AG08395 (cell line): ENCODE measurements around the gene EP400.
"Not testable (repeated sequence)": the region's sequence is repeated elsewhere in the genome, so short reads cannot be mapped to it uniquely, and the experiment has no call there.

Source experiments
- DNase-seq: peaks from one replicate; pipeline ENCODE4 v3.0.0; 2012; ENCODE audit warnings: mixed read lengths, low spot score

EP400 gene

GRCh38 chr12:132089407-132089910 lies 139.7 kb downstream of the EP400 start:
- no peak for DNase-seq

- no peak for DNase-seq
Measured at GRCh38 chr12:132094269-132094891, 144.6 kb downstream of the EP400 start.

- no peak for DNase-seq
Measured at GRCh38 chr12:132095520-132096409, 146.0 kb downstream of the EP400 start.

DNA sequence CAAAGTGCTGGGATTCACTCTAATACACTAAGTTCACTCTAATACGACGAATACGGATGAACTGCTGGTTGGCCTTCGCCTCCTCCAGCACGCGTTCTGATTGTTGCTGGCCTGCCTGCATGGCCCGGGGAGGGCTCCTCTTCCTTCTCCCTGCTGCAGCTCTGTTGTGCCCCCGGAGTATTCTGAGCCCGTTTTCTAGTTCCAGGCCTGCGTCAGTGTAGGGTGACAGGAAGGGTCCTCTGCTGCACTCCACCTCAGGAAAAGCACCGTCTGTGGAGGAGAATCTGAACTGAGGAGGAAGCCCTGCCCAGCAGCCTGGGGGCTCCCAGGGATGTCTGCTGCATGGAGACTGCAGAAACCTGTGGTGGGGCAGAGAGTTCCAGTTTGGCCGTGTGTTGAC lies 150.0 kb downstream of the EP400 start:
- DNase-seq = no peak

DNA sequence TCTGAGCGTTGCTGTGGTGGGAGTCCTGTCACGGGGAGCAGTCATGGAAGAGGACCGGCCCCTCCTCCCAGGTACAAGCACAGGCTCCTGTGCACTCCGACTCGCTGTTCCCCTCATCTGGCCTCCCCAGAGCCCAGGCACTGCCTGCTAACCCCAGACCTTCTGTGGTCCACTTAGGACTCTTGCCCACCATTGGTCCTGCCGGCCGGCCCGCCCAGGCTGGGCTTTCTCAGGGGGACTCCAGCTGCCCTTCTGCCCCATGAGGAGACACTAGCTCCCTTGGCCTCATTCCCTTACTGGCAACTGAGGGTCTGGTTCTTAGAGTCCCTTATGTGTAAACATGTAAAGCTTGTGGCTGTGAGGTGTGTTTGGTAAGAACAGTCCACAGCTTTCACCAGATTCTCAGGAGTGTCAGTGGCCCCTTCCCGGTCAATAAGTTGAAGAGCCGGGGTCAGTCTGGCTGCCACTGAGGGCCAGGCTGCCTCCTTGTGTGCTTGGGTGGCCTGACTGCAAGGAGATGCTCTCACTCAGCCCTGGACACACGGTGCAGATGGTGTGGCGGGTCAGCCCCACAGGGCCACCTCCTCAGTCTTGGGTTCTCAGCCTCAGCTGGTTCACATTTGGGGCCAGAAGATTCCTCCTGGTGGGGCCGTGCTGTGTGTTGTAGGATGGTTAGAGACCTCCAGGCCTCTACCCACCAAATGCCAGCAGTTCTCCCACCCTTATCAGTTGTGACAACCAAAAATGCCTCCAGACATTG lies 150.7 kb downstream of the EP400 start:
- no peak for DNase-seq

DNA sequence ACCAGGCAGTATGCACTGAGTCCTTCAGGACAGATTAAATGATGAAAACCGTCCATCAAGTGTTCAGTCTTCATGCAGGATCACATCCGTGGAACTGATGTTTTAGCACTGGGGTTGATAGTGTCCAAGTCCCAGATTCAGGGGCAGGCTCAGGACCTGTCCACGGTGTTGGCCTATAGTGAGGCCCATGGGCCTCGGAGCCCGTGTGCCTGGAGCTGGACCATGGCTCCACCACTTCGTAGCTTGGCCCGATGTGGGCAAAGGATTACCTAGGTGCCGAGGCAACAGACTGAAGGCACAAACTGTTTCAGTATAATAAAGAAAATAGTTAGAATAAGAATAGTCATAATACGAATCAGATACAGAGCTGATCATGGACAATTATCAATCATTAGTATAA lies 152.6 kb downstream of the EP400 start:
- DNase-seq = no peak

DNA sequence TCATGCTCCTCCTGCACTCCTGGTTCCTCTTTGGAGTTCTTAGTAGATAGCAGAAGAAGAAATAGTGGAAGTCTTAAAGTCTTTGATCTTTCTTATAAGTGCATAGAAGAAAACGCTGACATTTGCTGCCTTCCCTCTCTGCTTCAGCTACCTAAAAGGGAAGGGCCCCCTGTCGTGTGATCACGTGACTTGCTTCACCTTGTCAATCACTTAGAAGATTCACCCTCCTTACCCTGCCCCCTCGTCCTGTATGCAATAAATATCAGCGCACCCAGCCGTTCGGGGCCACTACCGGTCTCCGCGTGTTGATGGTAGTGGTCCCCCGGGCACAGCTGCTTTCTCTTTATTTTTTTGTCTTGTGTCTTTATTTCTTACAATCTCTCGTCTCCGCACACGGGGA lies 153.3 kb downstream of the EP400 start:
- DNase-seq = not testable (repeated sequence)

- no peak for DNase-seq
Measured at GRCh38 chr12:132103542-132104308, 154.0 kb downstream of the EP400 start.

DNA sequence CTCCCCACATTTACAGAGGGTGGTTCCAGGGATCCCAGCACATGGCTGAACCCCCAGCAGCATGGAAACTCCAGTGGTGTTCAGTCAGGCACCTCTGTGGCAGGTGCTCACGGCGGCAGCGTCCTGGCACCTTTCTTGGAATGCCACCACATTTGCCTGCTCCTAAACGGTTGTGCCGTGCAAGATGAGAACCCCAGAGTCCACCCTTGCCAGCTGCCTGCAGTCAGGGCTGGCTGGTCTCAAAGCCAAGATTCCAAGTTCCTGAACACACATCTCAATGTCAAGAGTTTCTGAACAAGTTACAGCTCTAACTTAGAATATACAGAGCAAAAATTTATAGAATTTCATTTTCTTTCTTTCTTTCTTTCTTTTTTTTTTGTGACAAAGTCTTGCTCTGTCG lies 155.7 kb downstream of the EP400 start:
- no peak for DNase-seq

DNA sequence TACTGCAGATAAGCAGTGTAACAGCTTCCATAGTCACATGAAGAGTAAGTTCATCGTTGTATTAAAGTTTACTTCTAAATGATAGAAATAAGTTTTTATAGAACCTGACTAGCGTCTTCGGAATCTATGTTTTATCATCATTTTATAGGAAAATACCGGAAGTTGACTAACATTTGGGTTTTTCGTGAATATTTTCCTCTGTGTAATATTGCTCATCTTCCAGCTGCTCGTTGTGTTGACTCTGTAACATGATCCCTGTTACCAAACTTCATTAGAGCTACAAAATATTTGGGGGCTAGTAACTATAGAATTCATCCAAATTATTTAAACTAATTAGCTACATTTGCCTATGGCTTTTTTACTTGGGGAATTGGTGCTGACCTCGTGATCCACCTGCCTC lies 157.2 kb downstream of the EP400 start:
- no peak for DNase-seq

DNA sequence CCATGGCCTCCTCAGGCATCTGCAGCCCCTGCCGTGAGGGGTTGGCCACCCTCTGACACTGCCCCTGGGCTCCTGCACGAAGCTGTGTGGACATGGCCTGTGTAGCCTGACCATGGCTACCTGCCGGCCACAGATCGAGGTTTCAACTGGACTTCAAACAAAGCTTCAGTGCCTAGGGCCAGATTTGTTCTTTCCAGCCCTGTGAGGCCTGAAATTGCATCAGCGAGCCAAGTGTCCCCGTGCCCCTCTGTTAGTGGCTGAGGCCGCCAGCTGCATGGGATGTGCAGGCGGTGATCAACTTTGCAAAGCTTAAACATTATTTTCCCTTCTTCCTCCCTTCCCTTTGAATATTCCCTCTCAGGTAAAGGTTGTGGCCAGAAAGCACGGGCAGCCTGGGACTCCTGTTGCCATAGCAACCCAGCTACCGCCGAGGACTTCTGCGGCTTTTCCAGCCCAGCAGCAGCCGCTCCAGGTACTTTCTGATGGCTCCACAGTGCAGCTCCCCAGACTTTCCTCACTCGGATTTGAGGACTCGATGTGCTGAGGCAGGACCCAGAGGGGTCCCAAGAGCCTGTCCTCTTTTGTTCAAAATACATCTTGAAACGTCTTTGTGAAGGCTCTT lies 158.6 kb downstream of the EP400 start:
- DNase-seq = no peak

GRCh38 chr12:132109741-132110140 lies 160.0 kb downstream of the EP400 start:
- DNase-seq = no peak

- DNase-seq = no peak
Measured at GRCh38 chr12:132110677-132111076, 160.9 kb downstream of the EP400 start.

- DNase-seq = no peak
Measured at GRCh38 chr12:132111654-132112304, 162.0 kb downstream of the EP400 start.

DNA sequence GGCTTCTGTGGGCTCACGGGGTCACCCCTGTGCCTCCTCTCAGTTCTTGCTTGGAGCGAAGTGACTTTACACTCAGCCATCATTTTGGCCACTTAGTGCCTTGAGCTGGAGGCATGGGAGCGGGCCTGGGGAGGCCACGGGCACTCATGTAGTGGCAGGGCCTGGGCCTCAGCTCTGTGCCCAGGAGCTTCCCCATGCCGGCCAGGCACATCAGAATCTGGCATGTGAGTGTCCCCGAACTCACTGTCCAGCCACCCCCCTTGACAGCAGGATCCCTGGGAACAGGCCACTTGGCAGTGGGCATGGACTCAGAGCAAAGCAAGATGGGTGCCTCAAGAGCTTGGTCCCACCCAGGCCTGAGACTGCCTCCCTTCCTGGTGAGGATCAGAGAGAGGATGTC lies 164.9 kb downstream of the EP400 start:
- no peak for DNase-seq

DNA sequence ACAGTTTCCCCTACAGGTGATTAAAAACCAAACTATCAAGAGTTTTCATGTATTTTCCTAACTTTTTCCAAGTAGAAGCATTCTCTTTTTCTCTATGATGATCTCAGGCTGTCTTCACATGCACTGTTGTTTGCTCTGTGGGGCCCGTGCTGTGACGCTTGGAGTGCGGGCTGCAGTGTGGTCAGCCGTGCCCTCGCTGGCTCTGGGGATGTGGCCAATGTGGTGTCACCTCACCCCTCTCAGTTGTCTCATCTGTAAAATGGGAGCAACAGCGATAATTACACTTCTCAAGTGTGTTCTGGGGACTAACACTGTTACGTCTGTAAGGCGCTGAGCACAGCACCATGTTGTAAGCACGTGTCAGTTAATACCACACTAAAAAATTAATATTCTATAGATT lies 165.8 kb downstream of the EP400 start:
- no peak for DNase-seq

DNA sequence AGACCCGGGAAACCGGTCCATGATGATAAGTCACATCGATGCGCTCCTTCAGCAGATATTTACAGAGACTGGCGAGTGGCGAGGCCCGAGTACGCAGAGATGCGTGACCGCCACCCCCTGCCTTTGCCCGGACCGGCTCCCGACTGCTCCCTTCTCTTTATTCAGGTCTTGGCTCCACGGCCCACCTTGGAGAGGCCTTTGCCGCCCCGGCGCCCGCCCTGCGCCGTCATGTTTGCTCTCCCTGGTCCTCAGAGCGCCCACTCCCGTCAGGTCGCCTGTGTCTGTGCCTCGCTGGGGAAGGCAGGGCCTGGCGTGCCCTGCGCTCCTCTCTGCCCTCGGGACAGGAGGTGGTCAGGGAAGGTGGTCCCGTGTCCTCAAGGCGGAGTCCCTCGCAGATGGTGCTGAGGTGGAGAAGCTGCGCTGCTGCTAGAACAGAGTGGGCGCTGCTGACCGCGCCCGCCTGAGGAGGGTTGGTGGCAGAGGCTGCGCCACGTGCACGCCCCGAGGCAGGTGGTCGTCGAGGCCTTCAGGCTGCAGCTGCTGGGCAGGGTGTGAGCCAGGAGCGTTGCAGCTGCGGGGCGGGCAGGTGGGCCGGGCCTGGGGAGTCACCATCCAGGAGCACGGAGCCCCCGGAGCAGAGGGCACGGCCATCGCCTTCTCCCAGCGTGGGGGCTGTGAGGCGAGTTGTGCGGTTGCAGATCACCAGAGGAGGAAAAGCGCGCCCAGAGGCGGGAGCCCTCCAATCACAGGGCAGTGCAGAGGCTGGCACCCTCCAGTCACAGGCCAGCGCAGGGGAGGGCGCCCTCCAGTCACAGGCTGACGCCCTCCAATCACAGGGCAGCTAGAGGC lies 167.2 kb downstream of the EP400 start:
- no peak for DNase-seq

- no peak for DNase-seq
Measured at GRCh38 chr12:132117558-132117875, 167.8 kb downstream of the EP400 start.

DNA sequence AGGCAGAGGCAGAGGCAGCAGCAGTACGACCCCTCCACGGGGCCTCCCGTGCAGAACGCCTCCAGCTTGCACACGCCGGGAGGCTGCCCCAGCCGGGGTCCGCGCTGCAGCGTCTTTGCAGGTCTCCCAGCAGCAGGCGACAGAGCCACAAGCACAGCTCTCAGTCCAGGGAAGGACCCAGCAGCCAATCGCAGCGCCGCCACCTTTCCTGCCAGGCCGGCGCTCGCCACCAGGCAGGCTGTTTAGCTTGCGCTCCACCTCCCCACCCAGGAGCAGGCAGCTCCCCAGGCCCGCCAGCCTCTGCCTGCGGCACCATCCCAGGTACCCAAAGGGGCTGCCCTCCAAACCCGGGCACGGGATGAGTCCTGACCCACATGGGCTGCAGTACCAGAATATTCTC lies 169.1 kb downstream of the EP400 start:
- DNase-seq = no peak

DNA sequence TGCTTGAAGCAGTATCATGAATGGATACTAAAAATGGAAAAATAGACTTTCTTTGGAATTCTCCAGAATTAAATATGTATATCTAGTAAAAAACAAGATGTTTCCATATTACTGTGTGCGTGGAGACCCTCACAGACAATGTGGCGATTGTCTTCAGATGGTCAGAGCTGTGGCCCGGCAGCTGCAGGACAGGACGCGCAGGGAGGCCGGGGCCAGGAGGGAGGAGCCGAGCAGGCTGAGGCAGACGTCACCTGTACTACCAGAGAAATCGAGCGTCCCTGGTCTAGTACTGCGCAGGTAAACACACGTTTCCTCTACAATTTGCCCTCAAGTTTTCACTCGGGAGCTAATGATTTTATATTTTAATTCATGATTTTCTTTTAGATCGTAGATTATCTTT lies 171.5 kb downstream of the EP400 start:
- no peak for DNase-seq
